ENCODE data around the gene COL27A1.
"Not testable (repeated sequence)": the region's sequence is repeated elsewhere in the genome, so short reads cannot be mapped to it uniquely, and the experiment has no call there.

COL27A1 gene

GRCh38 chr9:114317665-114318357 is 162.5 kb downstream of the COL27A1 start:
- DNase-seq (ENCODE audit: low read depth), result peak; percentile 83
- no peak overlapping the region for H3K4me3 ChIP-seq (ENCODE audit: low read depth, low read length)
- TF ChIP-seq CTCF (conservative IDR thresholded peaks at IDR 0.05; ENCODE audit: low read depth, low read length), result no peak

- no peak overlapping the region for H3K4me3 ChIP-seq (ENCODE audit: low read depth, low read length)
- DNase-seq (ENCODE audit: low read depth), result no peak
- TF ChIP-seq CTCF (conservative IDR thresholded peaks at IDR 0.05; ENCODE audit: low read depth, low read length), result no peak
These were observed 163.1 kb downstream of the COL27A1 start for GRCh38 chr9:114318416-114318815.

- no peak overlapping the region for H3K4me3 ChIP-seq (ENCODE audit: low read depth, low read length)
- no peak for DNase-seq (ENCODE audit: low read depth)
- TF ChIP-seq CTCF (conservative IDR thresholded peaks at IDR 0.05; ENCODE audit: low read depth, low read length), result no peak
These were observed 163.8 kb downstream of the COL27A1 start for GRCh38 chr9:114319147-114319546.

- DNase-seq (ENCODE audit: low read depth), result peak; percentile 67
These were observed 165.4 kb downstream of the COL27A1 start for GRCh38 chr9:114320710-114321109.

DNA sequence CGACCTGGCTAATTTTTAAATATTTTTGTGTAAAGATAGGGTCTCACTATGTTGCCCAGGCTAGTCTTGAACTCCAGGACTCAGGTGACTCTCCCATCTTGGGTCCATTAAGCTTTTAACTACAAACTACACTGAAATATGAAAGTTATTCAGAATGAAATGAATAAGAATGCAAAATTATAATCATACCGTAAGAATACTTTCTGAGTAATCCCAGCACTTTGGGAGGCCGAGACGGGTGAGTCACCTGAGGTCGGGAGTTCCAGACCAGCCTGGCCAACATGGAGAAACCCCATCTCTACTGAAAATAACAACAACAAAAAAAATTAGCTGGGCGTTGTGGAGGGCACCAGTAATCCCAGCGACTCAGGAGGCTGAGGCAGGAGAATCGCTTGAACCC is 166.4 kb downstream of the COL27A1 start:
- DNase-seq (ENCODE audit: low read depth), result peak; percentile 51
- no peak overlapping the region for H3K4me3 ChIP-seq (ENCODE audit: low read depth, low read length)
- TF ChIP-seq CTCF (conservative IDR thresholded peaks at IDR 0.05; ENCODE audit: low read depth, low read length), result no peak

More at GRCh38 chr9:114320710-114321109, 165.4 kb downstream of the COL27A1 start:
- H3K4me3 ChIP-seq (ENCODE audit: low read depth, low read length), result not testable (repeated sequence)

- DNase-seq (ENCODE audit: low read depth); H3K4me3 ChIP-seq (ENCODE audit: low read depth, low read length): not testable (repeated sequence)
These were observed 167.0 kb downstream of the COL27A1 start for GRCh38 chr9:114322160-114322818.

DNA sequence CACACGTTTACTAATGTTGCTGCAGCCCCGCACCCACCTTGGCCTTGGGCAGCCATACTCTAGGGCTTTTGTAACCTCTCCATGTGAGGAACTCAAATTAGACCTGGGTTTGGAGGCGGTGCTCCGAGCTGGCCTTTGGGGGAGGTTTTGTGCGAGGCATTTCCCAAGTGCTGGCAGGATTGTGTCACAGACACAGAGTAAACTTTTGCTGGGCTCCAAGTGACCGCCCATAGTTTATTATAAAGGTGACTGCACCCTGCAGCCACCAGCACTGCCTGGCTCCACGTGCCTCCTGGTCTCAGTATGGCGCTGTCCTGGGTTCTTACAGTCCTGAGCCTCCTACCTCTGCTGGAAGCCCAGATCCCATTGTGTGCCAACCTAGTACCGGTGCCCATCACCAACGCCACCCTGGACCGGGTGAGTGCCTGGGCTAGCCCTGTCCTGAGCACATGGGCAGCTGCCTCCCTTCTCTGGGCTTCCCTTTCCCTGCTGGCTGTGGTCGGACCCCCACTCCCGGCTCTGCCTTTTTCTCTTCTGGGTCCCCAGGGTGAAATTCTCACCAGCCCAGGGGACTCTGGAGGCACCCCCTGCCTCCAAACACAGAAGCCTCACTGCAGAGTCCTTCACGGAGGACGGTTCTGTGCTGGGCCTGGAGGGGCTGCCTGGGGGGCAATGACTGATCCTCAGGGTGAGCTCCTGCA is 167.6 kb downstream of the COL27A1 start, which contains the start of gene ORM1:
Gene ORM1, plus strand, starts transcription at position 268 of the 701 bp plus-strand sequence. Its CDS starts 36 bp downstream, at position 304.
- H3K4me3 ChIP-seq (ENCODE audit: low read depth, low read length); DNase-seq (ENCODE audit: low read depth): not testable (repeated sequence)

GRCh38 chr9:114323849-114324248 is 168.5 kb downstream of the COL27A1 start:
- not testable (repeated sequence) for DNase-seq (ENCODE audit: low read depth); H3K4me3 ChIP-seq (ENCODE audit: low read depth, low read length)

GRCh38 chr9:114324492-114324891 is 169.2 kb downstream of the COL27A1 start:
- no peak overlapping the region for H3K4me3 ChIP-seq (ENCODE audit: low read depth, low read length)
- no peak for TF ChIP-seq CTCF (conservative IDR thresholded peaks at IDR 0.05; ENCODE audit: low read depth, low read length)
- DNase-seq (ENCODE audit: low read depth), result no peak

DNA sequence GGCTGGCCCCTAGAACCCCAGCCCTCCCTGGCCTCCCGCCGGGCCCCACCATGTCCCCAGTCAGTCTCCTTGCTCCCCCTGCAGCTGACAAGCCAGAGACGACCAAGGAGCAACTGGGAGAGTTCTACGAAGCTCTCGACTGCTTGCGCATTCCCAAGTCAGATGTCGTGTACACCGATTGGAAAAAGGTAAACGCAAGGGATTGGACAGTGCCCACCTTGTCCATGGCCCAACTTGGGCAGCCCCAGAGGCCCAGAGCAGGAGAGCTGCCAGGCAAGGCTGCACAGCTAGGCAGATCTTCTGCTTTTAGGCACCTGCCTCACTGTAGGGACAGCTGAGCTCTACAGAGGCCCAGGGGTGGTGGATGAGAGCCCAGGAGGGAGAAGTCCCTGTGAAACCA is 169.6 kb downstream of the COL27A1 start:
- not testable (repeated sequence) for DNase-seq (ENCODE audit: low read depth); H3K4me3 ChIP-seq (ENCODE audit: low read depth, low read length)

GRCh38 chr9:114325684-114326254 is 170.4 kb downstream of the COL27A1 start:
- peak; percentile 21 for DNase-seq (ENCODE audit: low read depth)
- not testable (repeated sequence) for H3K4me3 ChIP-seq (ENCODE audit: low read depth, low read length)
